HG03439 (cell line): ENCODE results near the gene SMAD5.

Experiments used
- ATAC-seq: cut with Tn5 transposase; IDR thresholded peaks from one replicate; pipeline ENCODE4 v1.9.1; 2021; ENCODE audit warnings: mild to moderate bottlenecking, moderate library complexity; ENCODE audit not compliant: unreplicated experiment

The SMAD5 gene

DNA sequence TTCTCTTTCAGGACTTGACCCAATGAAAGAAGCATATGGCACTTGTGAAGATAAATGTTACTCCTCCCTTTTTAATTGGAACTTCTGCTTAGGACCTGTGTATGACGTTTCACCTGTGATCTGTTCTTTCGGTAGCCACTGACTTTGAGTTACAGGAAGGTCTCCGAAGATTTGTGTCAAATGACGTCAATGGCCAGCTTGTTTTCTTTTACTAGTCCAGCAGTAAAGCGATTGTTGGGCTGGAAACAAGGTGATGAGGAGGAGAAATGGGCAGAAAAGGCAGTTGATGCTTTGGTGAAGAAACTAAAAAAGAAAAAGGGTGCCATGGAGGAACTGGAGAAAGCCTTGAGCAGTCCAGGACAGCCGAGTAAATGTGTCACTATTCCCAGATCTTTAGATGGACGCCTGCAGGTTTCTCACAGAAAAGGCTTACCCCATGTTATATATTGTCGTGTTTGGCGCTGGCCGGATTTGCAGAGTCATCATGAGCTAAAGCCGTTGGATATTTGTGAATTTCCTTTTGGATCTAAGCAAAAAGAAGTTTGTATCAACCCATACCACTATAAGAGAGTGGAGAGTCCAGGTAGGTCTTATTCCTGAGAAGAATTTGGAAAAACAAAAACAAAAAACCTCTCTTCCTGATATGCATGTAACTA is 21.1 kb downstream of the SMAD5 start:
- ATAC-seq = no peak

DNA sequence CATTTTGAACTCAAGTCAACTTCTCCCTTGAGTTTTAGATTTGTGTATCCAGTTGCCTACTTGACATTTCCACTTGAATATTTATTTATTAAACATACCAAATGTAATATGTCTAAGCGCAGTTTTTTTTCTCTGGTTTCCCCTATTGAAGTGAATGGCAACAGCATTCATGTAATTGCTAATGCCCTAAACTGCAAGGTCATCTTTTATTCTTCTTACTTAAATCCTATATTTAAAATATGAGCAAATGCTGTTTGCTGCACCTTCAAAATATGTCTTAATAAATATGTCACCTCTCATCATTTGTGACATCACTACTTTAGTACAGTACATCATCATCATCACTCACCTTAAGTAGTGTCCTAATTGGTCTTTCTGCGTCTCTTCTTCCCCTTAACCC is 22.4 kb downstream of the SMAD5 start:
- no peak for ATAC-seq

DNA sequence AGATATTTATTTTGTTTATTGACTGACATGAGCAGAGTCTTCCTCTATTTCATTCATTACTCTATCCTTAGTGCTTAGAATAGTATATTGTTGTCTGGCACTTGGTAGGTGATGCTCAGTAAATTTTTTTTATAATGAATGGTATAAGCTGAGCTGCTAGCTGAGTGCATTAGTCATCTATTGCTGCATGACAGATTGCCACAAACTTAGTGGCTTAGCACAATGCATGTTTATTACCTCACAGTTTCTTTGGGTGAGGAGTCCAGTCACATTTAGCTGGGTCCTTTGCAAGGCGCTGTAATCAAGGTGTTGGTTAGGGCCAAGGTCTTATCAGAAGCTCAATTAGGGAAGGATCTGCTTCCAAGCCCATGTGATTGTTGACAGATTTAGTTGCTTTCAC is 23.1 kb downstream of the SMAD5 start:
- no peak for ATAC-seq

DNA sequence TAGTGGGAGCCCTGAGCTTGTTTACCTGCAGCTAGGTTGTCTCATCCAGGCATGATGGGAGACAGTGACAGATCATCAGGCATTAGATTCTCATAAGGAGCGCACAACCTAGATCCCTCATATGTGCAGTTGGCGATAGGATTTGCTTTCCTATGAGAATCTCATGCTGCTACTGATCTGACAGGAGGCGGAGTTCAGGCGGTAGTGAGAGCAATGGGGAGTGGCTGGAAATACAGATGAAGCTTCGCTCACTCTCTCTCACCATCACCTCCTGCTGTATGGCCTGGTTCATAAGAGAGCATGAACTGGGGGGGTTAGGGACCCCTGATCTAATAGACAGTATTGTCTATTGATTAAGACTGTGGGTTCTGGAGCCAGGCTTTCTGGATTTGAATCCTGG is 24.9 kb downstream of the SMAD5 start:
- no peak for ATAC-seq

DNA sequence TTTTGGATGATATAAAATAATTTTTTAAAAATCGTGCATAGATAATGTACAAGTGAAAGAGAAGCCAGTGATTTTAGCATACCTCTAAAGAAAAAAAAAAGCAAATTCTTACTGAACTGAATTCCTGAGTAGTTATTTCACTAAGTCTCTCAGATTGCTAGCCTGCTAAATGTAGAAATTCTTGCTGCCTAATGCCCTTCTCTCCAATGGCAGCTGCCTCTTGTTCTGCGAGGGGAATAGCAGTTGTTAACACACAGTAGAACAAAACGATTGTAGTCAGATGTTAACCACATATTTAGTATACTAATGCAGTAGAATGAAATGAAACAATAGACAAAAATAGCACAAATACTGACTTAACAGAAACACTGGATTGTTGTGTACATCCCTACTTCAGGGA is 26.8 kb downstream of the SMAD5 start:
- ATAC-seq = no peak

DNA sequence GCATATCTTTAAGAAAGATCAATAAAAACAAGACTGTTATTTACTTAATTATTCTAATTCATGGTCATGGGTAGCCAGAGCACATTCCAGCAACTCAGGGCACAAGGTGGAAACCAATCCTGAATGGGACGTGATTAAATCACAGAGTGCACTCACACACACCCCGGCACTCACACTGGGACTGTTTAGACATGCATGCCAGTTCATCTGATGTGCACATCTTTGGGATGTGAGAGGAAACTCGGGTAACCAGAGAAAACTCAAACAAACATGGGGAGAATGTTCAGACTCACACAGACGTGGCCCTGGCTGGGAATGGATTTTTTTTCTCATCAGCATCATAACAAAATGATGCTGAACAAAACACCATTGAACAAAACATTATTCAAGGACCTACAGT is 29.4 kb downstream of the SMAD5 start:
- no peak for ATAC-seq

DNA sequence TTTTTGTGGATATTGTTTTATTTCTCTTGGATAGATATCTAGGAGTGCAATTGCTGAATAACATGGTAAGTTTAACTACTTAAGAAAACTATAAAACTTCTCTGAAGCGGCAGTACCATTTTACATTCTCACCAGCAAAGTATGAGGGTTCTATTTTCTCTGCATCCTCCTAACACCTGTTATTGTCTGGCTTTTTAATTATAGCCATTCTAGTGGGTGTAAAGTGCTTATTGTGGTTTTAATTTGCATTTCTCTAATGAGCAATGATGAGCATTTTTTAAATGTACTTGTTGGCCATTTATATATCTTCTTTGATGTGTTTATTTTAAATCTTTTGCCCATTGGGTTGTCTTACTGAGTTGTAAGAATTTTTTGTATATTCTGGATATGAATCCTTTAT is 31.6 kb downstream of the SMAD5 start:
- ATAC-seq = peak; percentile 75

DNA sequence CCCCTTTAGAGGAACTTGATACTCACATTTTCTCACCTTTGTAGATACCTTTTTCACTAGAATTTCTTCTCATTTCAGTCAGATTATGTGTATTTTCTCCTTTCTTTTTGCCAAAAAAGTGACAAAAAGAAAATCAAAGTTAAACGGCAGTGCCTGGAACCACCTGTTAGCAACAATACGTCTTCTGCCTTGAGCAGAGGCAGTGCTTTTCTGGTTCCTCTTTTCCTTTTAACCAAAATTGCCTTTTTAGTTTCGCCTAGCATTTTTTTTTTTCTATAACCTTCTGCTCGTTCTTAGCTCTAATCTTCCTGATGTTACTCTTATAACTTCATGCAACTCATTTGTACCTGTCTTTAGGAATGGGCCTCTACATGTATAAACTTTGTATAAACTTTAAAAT is 34.3 kb downstream of the SMAD5 start:
- peak; percentile 52 for ATAC-seq

DNA sequence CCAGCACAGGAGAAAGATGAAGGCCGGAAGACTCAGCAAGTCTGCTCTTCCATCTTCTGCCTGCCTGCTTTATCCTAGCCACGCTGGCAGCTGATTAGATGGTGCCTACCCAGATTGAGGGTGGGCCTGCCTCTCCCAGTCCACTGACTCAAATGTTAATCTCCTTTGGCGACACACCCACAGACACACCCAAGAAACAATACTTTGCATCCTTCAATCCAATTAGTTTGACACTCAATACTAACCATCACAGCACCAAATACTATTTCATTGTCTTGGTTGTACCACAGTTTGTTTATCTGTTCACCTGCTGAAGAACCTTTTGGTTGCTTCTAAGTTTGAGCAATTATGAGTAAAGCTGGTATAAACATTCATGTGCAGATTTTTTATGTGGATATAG is 36.6 kb downstream of the SMAD5 start:
- no peak for ATAC-seq

DNA sequence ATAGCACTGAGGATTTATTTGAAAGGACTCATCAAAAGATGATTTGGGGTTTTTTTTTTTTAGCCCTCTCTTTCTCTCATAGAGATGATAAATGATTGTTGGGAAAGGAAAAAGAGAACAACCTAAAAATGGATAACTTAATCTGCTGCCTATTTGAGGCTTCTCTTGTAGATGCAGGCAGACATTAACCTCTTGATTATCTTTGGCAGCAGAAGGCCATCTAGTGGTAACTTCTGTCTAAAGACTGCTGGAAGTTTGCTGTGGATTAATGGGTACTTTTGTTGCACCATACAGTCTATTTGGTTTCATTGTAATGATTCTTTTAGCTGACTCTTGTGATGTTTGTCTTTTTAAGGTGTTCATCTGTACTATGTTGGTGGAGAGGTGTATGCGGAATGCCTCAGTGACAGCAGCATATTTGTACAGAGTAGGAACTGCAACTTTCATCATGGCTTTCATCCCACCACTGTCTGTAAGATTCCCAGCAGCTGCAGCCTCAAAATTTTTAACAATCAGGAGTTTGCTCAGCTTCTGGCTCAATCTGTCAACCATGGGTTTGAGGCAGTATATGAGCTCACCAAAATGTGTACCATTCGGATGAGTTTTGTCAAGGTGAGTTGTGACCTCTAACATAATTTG is 41.5 kb downstream of the SMAD5 start:
- no peak for ATAC-seq

DNA sequence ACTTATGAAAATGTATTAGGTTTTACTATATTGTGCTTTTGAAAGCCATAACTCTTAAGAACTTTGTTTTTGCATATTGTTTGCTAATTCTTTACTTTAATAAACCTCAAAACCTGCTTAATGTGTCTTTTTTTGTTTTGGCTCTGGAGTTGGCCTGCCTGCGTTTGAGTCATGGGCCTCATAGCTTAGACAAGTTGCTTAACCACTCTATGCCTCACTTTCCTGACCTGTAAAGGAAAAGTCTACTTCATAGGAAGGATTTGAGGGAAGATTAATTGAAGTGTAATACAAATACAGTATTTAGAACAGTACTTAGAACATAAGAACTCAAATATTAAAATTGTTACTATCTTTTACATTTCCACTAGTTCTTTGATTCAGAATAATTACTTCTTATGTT is 50.0 kb downstream of the SMAD5 start:
- no peak for ATAC-seq

DNA sequence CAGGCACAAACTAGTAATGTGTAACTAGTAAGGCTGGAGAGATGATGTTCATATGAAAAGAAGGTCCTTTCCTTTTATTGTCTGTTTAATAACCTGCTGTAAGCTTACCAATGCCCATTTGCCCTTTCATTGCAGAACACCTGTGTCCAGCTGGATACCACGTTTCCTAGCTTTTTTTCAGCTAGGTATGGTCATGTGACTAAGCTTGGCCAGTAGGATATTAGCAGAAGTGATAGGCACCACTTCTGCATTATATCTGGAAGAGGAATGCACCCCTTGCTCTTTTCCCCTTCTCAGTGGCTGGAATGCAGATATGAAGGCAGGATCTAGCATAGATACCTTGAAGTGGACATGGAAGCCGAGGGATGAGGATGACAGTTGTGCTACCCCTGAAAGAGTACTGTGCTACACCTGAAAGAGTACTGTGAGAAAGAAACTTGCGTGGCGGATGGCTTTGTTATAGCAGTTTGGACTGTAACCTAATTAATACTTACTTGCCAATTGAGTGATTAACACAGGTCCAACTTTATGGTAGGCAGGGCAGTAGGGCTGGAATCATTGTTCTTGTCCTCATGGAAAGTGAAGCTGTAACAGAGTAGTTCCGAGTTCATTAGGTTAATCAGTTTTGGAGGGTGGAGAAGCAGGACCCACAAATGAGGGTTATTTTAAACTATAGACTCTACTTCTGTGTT is 53.5 kb downstream of the SMAD5 start:
- no peak for ATAC-seq

DNA sequence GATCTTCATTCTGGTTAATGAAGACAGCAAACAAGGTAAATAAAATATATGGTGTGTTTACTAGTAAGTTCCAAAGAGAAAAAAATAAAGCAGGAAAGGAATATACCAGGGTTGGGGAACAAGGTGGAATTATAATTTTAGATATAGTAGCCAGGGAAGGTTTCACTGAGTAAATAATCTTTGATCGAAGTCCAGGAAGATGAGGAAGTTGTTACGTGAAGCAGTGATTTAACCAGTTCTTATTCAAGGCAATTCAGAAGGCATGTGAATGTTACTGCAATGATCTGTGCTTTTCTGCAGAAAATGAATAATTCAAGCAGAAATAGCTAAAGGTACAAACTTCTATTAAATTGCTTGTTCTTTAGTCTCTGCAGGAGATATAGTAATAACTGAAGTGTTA is 54.2 kb downstream of the SMAD5 start:
- no peak for ATAC-seq

DNA sequence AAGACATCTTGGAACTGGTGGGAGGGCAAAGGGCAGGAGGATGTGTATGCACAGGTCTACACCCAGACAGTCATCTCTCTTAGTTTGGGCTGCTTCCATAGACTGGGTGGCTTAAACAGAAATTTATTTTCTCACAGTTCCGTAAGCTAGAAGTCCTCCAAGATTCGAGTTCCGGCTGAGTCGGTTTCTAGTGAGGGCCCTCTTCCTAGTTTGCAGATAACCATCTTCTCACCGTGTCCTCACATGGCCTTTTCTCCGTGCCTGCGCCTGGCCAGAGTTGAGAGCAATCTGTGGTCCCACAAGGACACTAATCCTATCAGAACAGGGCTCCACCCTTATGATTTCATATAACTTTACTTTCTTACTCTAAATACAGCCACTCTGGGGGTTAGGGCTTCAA is 56.2 kb downstream of the SMAD5 start:
- no peak for ATAC-seq

DNA sequence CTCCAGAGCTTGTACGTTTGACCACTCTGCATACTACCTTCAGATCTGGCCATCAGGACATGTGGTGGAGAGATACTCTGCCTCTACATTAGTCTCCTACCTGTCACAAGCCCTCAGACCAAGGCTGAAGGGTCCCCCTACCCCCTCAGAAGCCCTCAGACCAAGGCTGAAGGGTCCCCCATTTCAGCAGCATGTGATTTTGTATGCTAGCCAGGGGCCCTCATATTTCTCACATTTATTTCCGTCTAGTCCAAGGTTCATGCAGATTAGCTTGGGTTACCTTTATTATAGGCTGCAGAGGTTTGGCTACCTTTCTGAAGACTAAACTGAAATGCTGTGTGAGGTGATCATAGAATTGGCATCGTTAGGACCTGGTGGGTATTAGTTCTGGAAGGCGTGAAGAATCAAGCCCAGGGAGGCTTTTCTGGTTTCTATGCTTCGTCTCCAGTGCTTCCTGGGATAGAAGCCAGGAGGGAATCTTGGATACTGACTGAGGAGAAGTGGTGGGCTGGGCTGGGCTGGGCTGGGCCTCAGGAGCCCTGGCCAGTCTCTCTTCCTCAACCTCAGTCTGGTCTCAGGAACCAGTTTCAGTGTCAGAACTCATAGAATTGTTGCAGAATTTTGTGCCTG is 57.6 kb downstream of the SMAD5 start:
- no peak for ATAC-seq

DNA sequence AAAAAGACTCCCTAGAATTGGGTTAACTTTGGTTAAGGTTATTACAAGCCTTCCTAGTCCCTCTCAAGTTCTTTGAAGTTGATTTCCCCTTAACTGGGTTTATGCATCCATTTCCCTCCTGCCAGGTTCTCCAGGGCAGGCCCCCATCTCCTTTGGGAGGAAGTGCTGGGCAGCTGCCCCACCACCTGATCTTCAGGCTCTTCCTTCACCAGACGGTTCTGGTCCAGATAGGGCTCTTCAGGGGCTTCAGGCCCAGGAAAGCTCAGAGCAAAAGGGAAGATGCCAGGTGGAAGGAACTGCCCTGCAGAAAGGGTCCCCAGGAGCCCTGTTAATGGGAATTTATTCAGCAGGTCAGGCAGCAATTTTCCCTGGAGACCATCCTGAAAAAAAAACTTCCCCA is 58.3 kb downstream of the SMAD5 start:
- no peak for ATAC-seq

DNA sequence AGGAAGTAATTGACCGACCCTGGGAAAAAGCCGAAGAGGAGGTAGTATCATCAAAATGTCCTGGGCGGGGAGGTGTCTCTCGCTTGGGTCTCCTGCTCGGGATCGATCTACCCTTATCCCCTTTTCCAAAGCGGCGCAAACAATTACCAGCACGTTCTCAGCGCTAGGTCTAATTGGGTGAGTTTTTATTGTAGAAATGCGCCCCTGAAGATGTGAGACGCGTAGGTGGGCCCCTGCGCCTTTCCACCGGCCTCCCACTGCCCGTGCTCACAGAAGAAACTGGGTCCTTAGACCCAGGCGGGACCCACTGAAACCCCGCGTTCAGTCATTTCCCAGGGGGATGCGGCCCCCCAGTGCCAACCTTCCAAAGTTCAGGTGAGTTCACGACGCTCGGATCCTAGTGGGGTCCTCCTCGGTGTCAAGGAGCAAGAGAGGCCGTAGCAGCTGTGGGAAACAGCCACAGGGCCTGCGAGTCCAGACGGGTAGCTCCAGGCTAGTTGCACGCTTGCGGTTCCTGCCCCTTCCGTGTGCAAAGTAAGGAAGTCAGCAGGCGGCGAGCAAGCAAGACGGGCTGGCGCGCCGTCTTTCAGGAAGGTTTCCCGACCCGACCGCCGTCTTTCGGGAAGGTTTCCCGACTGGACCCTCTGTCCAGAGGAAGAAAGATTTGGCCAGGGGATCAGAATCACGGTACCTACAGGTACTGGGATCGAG is 58.8 kb downstream of the SMAD5 start:
- no peak for ATAC-seq

DNA sequence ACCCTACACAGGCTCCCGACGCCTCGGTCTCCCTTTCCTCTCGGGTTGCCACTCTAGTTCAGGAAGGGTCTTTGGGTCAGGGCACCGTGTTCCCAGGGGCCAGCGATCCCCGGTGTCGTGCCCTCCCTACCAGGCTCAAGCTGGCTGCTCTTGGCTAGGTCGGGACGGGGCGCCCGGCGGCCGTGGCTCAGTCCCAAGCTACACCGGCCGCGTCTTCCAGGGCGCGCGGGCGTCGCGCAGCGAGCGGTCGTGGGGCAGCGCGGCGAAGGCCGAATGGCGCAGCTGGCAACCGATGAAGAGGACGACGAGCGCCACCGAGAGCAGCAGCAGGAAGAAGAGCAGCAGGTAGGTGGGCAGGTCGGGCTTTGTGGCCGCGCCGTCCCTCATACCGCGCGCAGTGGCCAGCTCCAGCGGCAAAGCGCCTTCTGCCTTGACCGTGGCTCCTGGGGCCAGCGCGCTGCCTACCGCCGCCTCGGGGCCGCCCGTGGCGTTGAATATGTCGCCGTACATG is 59.4 kb downstream of the SMAD5 start:
- ATAC-seq = no peak

DNA sequence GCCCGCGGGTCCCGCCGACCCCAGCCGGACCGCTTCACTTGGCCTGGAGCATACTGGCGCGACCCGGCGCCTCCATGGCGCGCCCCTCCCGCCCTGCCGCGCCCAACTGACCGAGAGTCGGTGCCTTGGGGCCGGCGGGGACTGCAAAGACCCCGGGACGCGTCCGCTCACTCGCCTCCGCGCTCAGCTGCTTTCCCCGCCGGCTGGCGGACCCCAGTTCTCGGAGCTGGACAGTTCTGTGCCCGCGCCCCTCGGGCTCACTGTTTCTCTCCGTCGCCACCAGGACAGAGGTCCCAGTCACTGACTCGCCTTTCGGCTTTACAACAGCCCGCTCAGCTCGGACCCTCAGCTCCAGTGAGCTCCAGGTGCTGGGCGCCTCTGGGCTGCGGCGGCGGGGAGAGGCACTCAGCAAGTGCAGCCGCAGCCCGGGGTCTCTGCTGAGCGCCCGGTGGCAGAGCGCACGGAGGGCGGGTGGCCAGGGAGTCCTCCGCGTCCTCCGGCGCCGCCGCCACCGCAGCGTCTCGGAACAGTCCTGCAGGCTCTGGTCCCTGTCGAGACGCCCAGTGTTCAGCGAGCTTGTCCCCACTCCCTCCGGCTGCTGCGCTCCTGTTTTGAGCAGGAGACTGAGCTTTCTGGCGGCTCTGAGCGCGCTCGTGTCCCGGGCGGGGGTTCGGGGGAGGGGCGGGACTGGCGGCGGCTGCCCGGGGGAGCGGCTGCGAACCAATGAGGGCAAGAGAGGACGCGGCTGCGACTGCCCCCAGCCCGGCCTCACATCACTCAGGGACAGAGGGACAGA is 60.1 kb downstream of the SMAD5 start, which contains the start of gene SMIM32:
Gene SMIM32, minus strand, starts transcription at position 637 of the 796 bp plus-strand sequence. CDS start 638 bp downstream, outside the sequence.
- no peak for ATAC-seq

DNA sequence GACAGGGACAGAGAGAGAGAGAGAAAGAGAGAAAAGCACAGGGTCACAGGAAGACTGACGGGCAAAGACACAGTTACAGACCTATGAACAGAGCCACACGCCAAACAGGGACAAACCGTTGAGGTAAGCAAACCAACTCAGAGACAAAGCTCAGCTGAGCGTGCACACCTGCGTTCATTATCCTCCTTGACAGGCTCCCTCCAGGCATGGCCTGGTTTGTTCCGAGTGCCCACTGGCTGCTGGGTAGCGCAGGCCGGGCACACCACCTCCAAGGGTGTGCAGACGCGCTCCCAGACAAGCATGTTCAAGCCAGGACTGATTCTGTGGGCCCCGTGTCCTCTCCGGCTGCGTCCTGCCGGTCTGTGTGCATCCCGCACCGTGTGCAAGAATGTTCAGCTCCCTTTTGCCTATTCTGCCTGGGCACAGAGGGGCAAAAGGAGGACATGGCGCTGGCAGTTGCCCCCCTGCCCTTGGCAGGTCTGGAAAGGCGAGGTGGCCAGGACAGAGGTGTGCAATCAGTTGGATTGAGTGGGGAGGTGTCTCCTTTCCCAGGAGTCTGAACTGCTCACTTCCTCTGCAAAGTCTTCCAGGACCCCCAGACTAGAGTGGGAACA is 60.8 kb downstream of the SMAD5 start:
- ATAC-seq = no peak
